Fibroblast of lung (primary cell): ENCODE measurements around the gene DBH.

ENCODE experiments used
- EZH2 ChIP-seq: IDR thresholded peaks from 2 replicates; pipeline ENCODE4 v1.5.1; 2012; ENCODE audit warnings: low read length, control low read depth, mild to moderate bottlenecking; ENCODE audit errors: missing control alignments
- TF ChIP-seq, protein P1 (sequence below), 2 donors: IDR thresholded peaks in 1 of 2; conservative IDR thresholded peaks in 1 of 2; 1 replicate in 1 of 2; 2 replicates in 1 of 2; pipeline ENCODE4 v1.5.1; 2011 to 2012; ENCODE audit warnings: low read length in 2 of 2, control low read depth in 1 of 2, inconsistent platforms in 1 of 2, low read depth in 1 of 2, mild to moderate bottlenecking in 1 of 2

DNA sequence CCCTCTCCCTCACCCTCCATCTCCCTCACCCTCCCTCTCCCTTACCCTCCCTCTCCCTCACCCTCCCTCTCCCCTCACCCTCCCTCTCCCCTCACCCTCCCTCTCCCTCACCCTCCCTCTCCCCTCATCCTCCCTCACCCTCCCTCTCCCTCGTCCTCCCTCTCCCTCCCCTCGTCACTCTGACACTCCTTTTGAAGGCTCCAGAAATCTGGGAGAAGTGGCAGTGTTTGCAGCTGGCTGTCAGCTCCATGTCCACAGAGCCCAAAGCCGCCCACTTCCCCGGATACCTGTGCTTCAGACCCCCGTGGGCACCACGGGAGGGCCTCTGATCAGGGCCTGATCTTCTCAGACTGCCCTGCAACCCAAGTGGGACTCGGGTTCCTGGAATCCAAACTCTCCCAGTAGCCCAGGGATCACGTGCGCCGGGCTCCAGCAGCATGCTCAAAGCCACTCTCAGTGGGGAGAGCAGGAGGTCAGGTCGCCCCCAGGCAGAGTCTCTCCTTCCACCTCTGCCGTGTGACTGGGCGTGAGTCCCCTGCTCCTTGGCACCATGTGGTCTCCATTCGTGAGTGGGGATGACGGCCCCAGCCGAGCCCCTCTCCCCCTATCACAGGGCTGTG lies 33.1 kb downstream of the DBH start:
- TF ChIP-seq, protein P1, sequence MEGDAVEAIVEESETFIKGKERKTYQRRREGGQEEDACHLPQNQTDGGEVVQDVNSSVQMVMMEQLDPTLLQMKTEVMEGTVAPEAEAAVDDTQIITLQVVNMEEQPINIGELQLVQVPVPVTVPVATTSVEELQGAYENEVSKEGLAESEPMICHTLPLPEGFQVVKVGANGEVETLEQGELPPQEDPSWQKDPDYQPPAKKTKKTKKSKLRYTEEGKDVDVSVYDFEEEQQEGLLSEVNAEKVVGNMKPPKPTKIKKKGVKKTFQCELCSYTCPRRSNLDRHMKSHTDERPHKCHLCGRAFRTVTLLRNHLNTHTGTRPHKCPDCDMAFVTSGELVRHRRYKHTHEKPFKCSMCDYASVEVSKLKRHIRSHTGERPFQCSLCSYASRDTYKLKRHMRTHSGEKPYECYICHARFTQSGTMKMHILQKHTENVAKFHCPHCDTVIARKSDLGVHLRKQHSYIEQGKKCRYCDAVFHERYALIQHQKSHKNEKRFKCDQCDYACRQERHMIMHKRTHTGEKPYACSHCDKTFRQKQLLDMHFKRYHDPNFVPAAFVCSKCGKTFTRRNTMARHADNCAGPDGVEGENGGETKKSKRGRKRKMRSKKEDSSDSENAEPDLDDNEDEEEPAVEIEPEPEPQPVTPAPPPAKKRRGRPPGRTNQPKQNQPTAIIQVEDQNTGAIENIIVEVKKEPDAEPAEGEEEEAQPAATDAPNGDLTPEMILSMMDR (conservative IDR thresholded peaks at IDR 0.05 in 1 of 2, IDR thresholded peaks at IDR 0.05 in 1 of 2; ENCODE audit: low read depth in 1 of 2, low read length in 2 of 2) = no peak
- TF ChIP-seq EZH2 = no peak
